GM23248 (cell line): ENCODE results near the gene DDTL. TPM values are rescaled to one million over a fixed set of nuclear protein-coding genes. Genes with fewer than 3 reads are reported as not detected.

ENCODE experiments used
- DNase-seq: peaks from one replicate; pipeline ENCODE4 v3.0.0-alpha.2; 2015
- H2AFZ ChIP-seq: fragments of 200-600 bp; sonication (generic); 2 replicates; pipeline ENCODE4 v1.6.1; 2016; ENCODE audit warnings: antibody characterized with exemption
- H3F3A ChIP-seq: fragments of 200-600 bp; sonication (generic); 2 replicates; pipeline ENCODE4 v1.6.1; 2016; ENCODE audit warnings: mild to moderate bottlenecking, antibody characterized with exemption, mixed run types; ENCODE audit not compliant: insufficient read depth
- H3K27ac ChIP-seq: fragments of 200-600 bp; sonication (generic); 2 replicates; pipeline ENCODE4 v1.5.1; 2016; ENCODE audit warnings: mild to moderate bottlenecking
- H3K27me3 ChIP-seq: fragments of 200-600 bp; sonication (generic); replicated peaks from 2 replicates; pipeline ENCODE4 v1.6.1; 2016; ENCODE audit warnings: mild to moderate bottlenecking; ENCODE audit not compliant: insufficient read depth
- H3K36me3 ChIP-seq: fragments of 200-600 bp; sonication (generic); 2 replicates; pipeline ENCODE4 v1.6.1; 2016; ENCODE audit warnings: low read depth, mild to moderate bottlenecking
- H3K4me1 ChIP-seq: fragments of 200-600 bp; sonication (generic); 2 replicates; pipeline ENCODE4 v1.6.1; 2016; ENCODE audit warnings: mild to moderate bottlenecking; ENCODE audit not compliant: insufficient read depth
- H3K4me2 ChIP-seq: fragments of 200-600 bp; sonication (generic); one replicate; pipeline ENCODE4 v1.6.1; 2016; ENCODE audit warnings: mild to moderate bottlenecking; ENCODE audit not compliant: unreplicated experiment
- H3K4me3 ChIP-seq: fragments of 200-600 bp; sonication (generic); 2 replicates; pipeline ENCODE4 v1.5.1; 2016; ENCODE audit warnings: mild to moderate bottlenecking
- H3K79me2 ChIP-seq: fragments of 200-600 bp; sonication (generic); 2 replicates; pipeline ENCODE4 v1.6.1; 2016; ENCODE audit warnings: mild to moderate bottlenecking; ENCODE audit not compliant: insufficient read depth
- H3K9ac ChIP-seq: fragments of 200-600 bp; sonication (generic); 2 replicates; pipeline ENCODE4 v1.6.1; 2016; ENCODE audit warnings: mild to moderate bottlenecking
- H3K9me2 ChIP-seq: fragments of 200-600 bp; sonication (generic); 2 replicates; pipeline ENCODE4 v1.6.1; 2016; ENCODE audit warnings: mixed run types, mild to moderate bottlenecking, moderate library complexity; ENCODE audit not compliant: insufficient read depth
- H3K9me3 ChIP-seq: fragments of 200-600 bp; sonication (generic); one replicate; pipeline ENCODE4 v1.6.1; 2017; ENCODE audit warnings: low read depth
- H4K20me1 ChIP-seq: fragments of 200-600 bp; sonication (generic); 2 replicates; pipeline ENCODE4 v1.6.0; 2016; ENCODE audit not compliant: insufficient read depth
- EZH2 ChIP-seq: fragments of 200-600 bp; sonication (generic); IDR thresholded peaks from 2 replicates; pipeline ENCODE4 v1.6.1; 2018; ENCODE audit warnings: antibody characterized with exemption, mild to moderate bottlenecking; ENCODE audit not compliant: insufficient read depth, poor library complexity, severe bottlenecking
- EZH2phosphoT487 ChIP-seq: fragments of 200-600 bp; sonication (generic); IDR thresholded peaks from 2 replicates; pipeline ENCODE4 v1.6.1; 2018; ENCODE audit warnings: antibody characterized with exemption, moderate library complexity, mild to moderate bottlenecking, low read depth; ENCODE audit not compliant: insufficient read depth
- WGBS, 2 experiments: methylation state at CpG; one replicate each; pipeline ENCODE4 v1.1.6; 2015 to 2017; ENCODE audit warnings: low lambda C conversion rate in 2 of 2, low coverage in 1 of 2; ENCODE audit errors: missing lambda C conversion rate in 2 of 2; 5-methylcytosine and 5-hydroxymethylcytosine counted together
- in situ Hi-C: fragments of 300-500 bp; cut with MboI; formaldehyde crosslinking; loops from 2 replicates; pipeline ENCODE4 v1.15.0; 2020
- polyA plus RNA-seq: library from polyadenylated mRNA; unstranded; fragments of >200 nt; fragmentation: Nextera tagmentation; extraction: Ambion mirVana; gene quantifications from 2 replicates; pipeline ENCODE4 v1.2.1, GENCODE V29; 2016
- total RNA-seq: library from RNA; depleted of rRNA; stranded (reverse); fragments of >200 nt; shearing (Covaris generic); gene quantifications from 2 replicates; pipeline ENCODE4 v1.2.3, GENCODE V29; 2014; rRNA removed

The DDTL gene
- total and polyA plus RNA-seq, 2 experiments from 2014 or later: 2.4 TPM; not detected in 1

GRCh38 chr22:24016156-24016555 is 49.5 kb downstream of the DDTL start:
- Histone ChIP-seq H3K9me2 (no peaks in the 10 kb centered on the region), H4K20me1 (no peaks in the 10 kb centered on the region), H3K4me2 (no peak overlapping the region), H3K4me3 (no peak overlapping the region), H3K36me3 (no peaks in the 10 kb centered on the region), H3K4me1 (0 out of 2 replicates have a peak, but pooled peaks cover 9% of the 10 kb centered on the region), H2AFZ (no peak overlapping the region), H3K27ac (no peak overlapping the region), H3K9me3 (no peaks in the 10 kb centered on the region), H3K27me3 (no peaks in the 10 kb centered on the region), H3K79me2 (peaks cover 99% of the 10 kb centered on the region), H3K9ac (no peak overlapping the region), H3F3A (no peaks in the 10 kb centered on the region)
- no peak for DNase-seq
- TF ChIP-seq EZH2 (no peak), EZH2phosphoT487 (no peak)
- in situ Hi-C loops: no loop called here
- WGBS, 2 experiments: 95 to 97% methylated on average over 1 of the region's 1 CpG

- Histone ChIP-seq H3K9me3 (no peaks in the 10 kb centered on the region), H3K4me2 (no peak overlapping the region), H3K36me3 (no peaks in the 10 kb centered on the region), H3K9me2 (no peaks in the 10 kb centered on the region), H3K27me3 (no peaks in the 10 kb centered on the region), H3K4me3 (no peak overlapping the region), H2AFZ (no peak overlapping the region), H3F3A (no peaks in the 10 kb centered on the region), H3K9ac (no peak overlapping the region), H3K27ac (no peak overlapping the region), H4K20me1 (0 out of 2 replicates have a peak, but pooled peaks cover 5% of the 10 kb centered on the region), H3K79me2 (peaks cover 100% of the 10 kb centered on the region), H3K4me1 (no peaks in the 10 kb centered on the region)
- WGBS, 2 experiments: 95 to 97% methylated on average over 3 of the region's 3 CpGs
- in situ Hi-C loops: no loop called here
- no peak for DNase-seq
- no peak for TF ChIP-seq EZH2
- no peak for TF ChIP-seq EZH2phosphoT487
These were observed 54.6 kb downstream of the DDTL start for GRCh38 chr22:24021304-24021703.

Other genes with a start within 250 kb of the DDTL start
- 2.5 and 3.3 TPM in 2 replicates for gene ZNF70, start 215.8 kb upstream of the DDTL start, total RNA-seq
- gene ZNF70, start 215.8 kb upstream of the DDTL start, polyA plus RNA-seq: 1.0 and 1.2 TPM in 2 replicates
- not detected in 2 replicates for gene VPREB3, start 212.5 kb upstream of the DDTL start, total RNA-seq
- gene VPREB3, start 212.5 kb upstream of the DDTL start, polyA plus RNA-seq: not detected in 2 replicates
- gene C22orf15, start 203.9 kb upstream of the DDTL start, total RNA-seq: 0.13 TPM in 1 of 2 replicates, not detected in the other
- gene C22orf15, start 203.9 kb upstream of the DDTL start, polyA plus RNA-seq: 0.41 and 0.54 TPM in 2 replicates
- 1.6 TPM in 1 of 2 replicates, not detected in the other for gene CHCHD10, start 198.9 kb upstream of the DDTL start, total RNA-seq
- 20.3 and 22.3 TPM in 2 replicates for gene CHCHD10, start 198.9 kb upstream of the DDTL start, polyA plus RNA-seq
- gene MMP11, start 194.0 kb upstream of the DDTL start, total RNA-seq: 2.9 and 18.2 TPM in 2 replicates
- gene MMP11, start 194.0 kb upstream of the DDTL start, polyA plus RNA-seq: 1.3 and 2.5 TPM in 2 replicates
- gene SMARCB1, start 179.9 kb upstream of the DDTL start, total RNA-seq: 34.9 and 63.9 TPM in 2 replicates
- gene SMARCB1, start 179.9 kb upstream of the DDTL start, polyA plus RNA-seq: 85.2 and 85.4 TPM in 2 replicates
- 1.2 and 2.3 TPM in 2 replicates for gene DERL3, start 127.9 kb upstream of the DDTL start, total RNA-seq
- 0.73 and 0.76 TPM in 2 replicates for gene DERL3, start 127.9 kb upstream of the DDTL start, polyA plus RNA-seq
- 8.5 and 16.6 TPM in 2 replicates for gene SLC2A11, start 109.0 kb upstream of the DDTL start, total RNA-seq
- 5.7 and 6.1 TPM in 2 replicates for gene SLC2A11, start 109.0 kb upstream of the DDTL start, polyA plus RNA-seq
- gene MIF, start 72.5 kb upstream of the DDTL start, total RNA-seq: 262 and 335 TPM in 2 replicates
- gene MIF, start 72.5 kb upstream of the DDTL start, polyA plus RNA-seq: 2,233 and 2,246 TPM in 2 replicates
- 5.3 and 8.7 TPM in 2 replicates for gene GSTT2B, start 5.7 kb upstream of the DDTL start, total RNA-seq
- 13.7 and 15.6 TPM in 2 replicates for gene GSTT2B, start 5.7 kb upstream of the DDTL start, polyA plus RNA-seq
- gene DDT, start 7.6 kb downstream of the DDTL start, total RNA-seq: 80.8 and 96.1 TPM in 2 replicates
- 163 and 164 TPM in 2 replicates for gene DDT, start 7.6 kb downstream of the DDTL start, polyA plus RNA-seq
- 0.65 and 2.1 TPM in 2 replicates for gene GSTT2, start 13.2 kb downstream of the DDTL start, total RNA-seq
- 1.2 and 1.4 TPM in 2 replicates for gene GSTT2, start 13.2 kb downstream of the DDTL start, polyA plus RNA-seq
- gene GSTT4, start 38.6 kb downstream of the DDTL start, total RNA-seq: not detected in 2 replicates
- gene GSTT4, start 38.6 kb downstream of the DDTL start, polyA plus RNA-seq: not detected in 2 replicates
- gene CABIN1, start 44.4 kb downstream of the DDTL start, total RNA-seq: 21.5 and 28.7 TPM in 2 replicates
- gene CABIN1, start 44.4 kb downstream of the DDTL start, polyA plus RNA-seq: 10.6 and 14.3 TPM in 2 replicates
- gene SUSD2, start 214.6 kb downstream of the DDTL start, total RNA-seq: under 0.01 TPM in 1 of 2 replicates, not detected in the other
- 0.24 and 0.28 TPM in 2 replicates for gene SUSD2, start 214.6 kb downstream of the DDTL start, polyA plus RNA-seq